Astrocyte (in vitro differentiated cells and primary cell): ENCODE results near the gene P3H4. TPM values are rescaled to one million over a fixed set of nuclear protein-coding genes. Genes with fewer than 3 reads are reported as not detected.

Source experiments
- DNase-seq: peaks from one replicate; pipeline ENCODE4 v3.0.0-alpha.2; 2010; ENCODE audit warnings: low read depth
- FAIRE-seq: peaks from 2 replicates; lab custom pipeline; 2011; peaks lifted over from hg19 to GRCh38; lab: Jason Lieb, UNC
- H2AFZ ChIP-seq: 2 replicates; pipeline ENCODE4 v1.6.0; 2012; ENCODE audit warnings: low read depth, low read length, inconsistent platforms
- H3K27ac ChIP-seq: 2 replicates; pipeline ENCODE4 v1.5.1; 2011; ENCODE audit warnings: low read depth, low read length, inconsistent platforms
- H3K27me3 ChIP-seq: 2 replicates; pipeline ENCODE4 v1.6.0; 2011; ENCODE audit warnings: low read length, inconsistent platforms; ENCODE audit not compliant: insufficient read depth
- H3K36me3 ChIP-seq: 2 replicates; pipeline ENCODE4 v1.5.1; 2011; ENCODE audit warnings: low read length, inconsistent platforms; ENCODE audit not compliant: insufficient read depth
- H3K4me1 ChIP-seq: 2 replicates; pipeline ENCODE4 v1.5.1; 2011; ENCODE audit warnings: low read length, inconsistent platforms; ENCODE audit not compliant: insufficient read depth
- H3K4me2 ChIP-seq: 2 replicates; pipeline ENCODE4 v1.6.0; 2012; ENCODE audit warnings: low read length, inconsistent platforms
- H3K4me3 ChIP-seq: 2 replicates; pipeline ENCODE4 v1.5.1; 2011; ENCODE audit warnings: low read depth, mild to moderate bottlenecking, low read length, inconsistent platforms; ENCODE audit not compliant: insufficient read depth
- H3K79me2 ChIP-seq: 2 replicates; pipeline ENCODE4 v1.6.0; 2012; ENCODE audit warnings: mild to moderate bottlenecking, low read length, inconsistent platforms; ENCODE audit not compliant: insufficient read depth
- H3K9ac ChIP-seq: 2 replicates; pipeline ENCODE4 v1.6.0; 2012; ENCODE audit warnings: mild to moderate bottlenecking, low read length, inconsistent platforms
- H3K9me3 ChIP-seq: 2 replicates; pipeline ENCODE4 v1.5.1; 2012; ENCODE audit warnings: low read depth, mild to moderate bottlenecking, low read length, inconsistent platforms; ENCODE audit not compliant: insufficient read depth
- H4K20me1 ChIP-seq: 2 replicates; pipeline ENCODE4 v1.6.0; 2012; ENCODE audit warnings: low read length, inconsistent platforms; ENCODE audit not compliant: insufficient read depth
- H3K27ac Mint-ChIP-seq: one replicate; pipeline ENCODE4 v1.8.0; 2021; ENCODE audit warnings: mild to moderate bottlenecking, mixed read lengths; ENCODE audit not compliant: unreplicated experiment
- H3K27me3 Mint-ChIP-seq: one replicate; pipeline ENCODE4 v1.8.0; 2021; ENCODE audit warnings: low read depth, mixed read lengths; ENCODE audit not compliant: unreplicated experiment
- H3K36me3 Mint-ChIP-seq: one replicate; pipeline ENCODE4 v1.8.0; 2021; ENCODE audit warnings: low read depth, mixed read lengths; ENCODE audit not compliant: unreplicated experiment
- H3K4me1 Mint-ChIP-seq: one replicate; pipeline ENCODE4 v1.8.0; 2021; ENCODE audit warnings: low read depth, mixed read lengths; ENCODE audit not compliant: unreplicated experiment
- H3K4me3 Mint-ChIP-seq: one replicate; pipeline ENCODE4 v1.8.0; 2021; ENCODE audit warnings: mild to moderate bottlenecking, moderate library complexity, mixed read lengths; ENCODE audit not compliant: unreplicated experiment
- H3K9me3 Mint-ChIP-seq: one replicate; pipeline ENCODE4 v1.8.0; 2021; ENCODE audit warnings: mild to moderate bottlenecking, mixed read lengths; ENCODE audit not compliant: unreplicated experiment
- EZH2 ChIP-seq: IDR thresholded peaks from 2 replicates; pipeline ENCODE4 v1.6.1; 2012; ENCODE audit warnings: mild to moderate bottlenecking, low read length, inconsistent platforms; ENCODE audit not compliant: insufficient read depth
- total RNA-seq: library from RNA; stranded (reverse); gene quantifications from 2 replicates; pipeline ENCODE4 v1.2.1, GENCODE V29; 2021
- TF ChIP-seq, protein P1 (sequence below): IDR thresholded peaks from 2 replicates; pipeline ENCODE4 v1.5.1; 2011; ENCODE audit warnings: low read depth, mild to moderate bottlenecking, inconsistent platforms, low read length, moderate library complexity; ENCODE audit not compliant: insufficient read depth

The P3H4 gene
- total RNA-seq, 1 donor from 2014 or later, result 81.5 TPM

- no peak for DNase-seq
- H4K20me1 ChIP-seq, result peaks cover 15% of the 10 kb centered on the region
- H3K27ac ChIP-seq, result no peak overlapping the region
Observed at GRCh38 chr17:41772218-41772585, 39.5 kb downstream of the P3H4 start.

DNA sequence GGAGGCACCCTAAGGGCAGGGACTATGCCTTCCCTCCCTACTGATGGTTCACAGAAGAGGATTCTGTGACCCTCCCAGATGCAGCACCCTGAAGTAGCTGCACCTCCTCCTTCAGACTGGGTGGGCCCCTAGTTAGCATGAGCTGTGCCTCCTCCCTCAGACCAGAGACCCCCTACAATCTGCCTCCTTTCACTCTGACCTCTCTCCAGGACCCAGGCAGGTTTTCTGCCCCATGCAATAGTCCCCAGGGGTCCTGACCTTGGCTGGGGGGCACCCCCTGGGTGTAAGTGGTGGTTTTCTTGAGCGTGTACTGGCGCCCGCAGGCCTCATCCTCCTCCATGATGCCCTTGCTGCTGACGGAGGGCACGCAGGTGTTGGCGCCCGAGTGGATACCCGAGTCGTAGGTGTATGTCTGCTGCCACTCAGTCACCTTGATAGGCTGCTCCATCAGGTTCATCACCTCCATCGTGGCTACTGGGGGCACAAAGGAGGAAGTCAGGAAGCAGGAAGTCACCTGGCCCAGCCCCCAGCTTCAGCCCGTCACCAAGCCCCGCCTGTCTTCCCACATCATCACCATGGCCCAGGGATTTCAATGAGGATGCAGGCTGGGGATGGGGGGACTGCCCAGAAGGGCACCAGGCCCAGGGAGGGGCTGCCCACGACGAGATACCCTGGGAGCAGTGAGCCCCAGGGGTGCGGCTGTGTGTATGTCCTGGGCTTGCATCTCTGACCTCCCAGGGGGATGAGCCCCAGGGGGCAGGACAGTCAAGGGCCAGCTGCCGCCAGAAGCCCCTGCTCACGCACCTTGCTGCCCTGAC is 40.2 kb downstream of the P3H4 start:
- TF ChIP-seq, protein P1, sequence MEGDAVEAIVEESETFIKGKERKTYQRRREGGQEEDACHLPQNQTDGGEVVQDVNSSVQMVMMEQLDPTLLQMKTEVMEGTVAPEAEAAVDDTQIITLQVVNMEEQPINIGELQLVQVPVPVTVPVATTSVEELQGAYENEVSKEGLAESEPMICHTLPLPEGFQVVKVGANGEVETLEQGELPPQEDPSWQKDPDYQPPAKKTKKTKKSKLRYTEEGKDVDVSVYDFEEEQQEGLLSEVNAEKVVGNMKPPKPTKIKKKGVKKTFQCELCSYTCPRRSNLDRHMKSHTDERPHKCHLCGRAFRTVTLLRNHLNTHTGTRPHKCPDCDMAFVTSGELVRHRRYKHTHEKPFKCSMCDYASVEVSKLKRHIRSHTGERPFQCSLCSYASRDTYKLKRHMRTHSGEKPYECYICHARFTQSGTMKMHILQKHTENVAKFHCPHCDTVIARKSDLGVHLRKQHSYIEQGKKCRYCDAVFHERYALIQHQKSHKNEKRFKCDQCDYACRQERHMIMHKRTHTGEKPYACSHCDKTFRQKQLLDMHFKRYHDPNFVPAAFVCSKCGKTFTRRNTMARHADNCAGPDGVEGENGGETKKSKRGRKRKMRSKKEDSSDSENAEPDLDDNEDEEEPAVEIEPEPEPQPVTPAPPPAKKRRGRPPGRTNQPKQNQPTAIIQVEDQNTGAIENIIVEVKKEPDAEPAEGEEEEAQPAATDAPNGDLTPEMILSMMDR, result no peak
- no peak for TF ChIP-seq EZH2
- no peaks in the 10 kb centered on the region for H3K27me3 ChIP-seq
- H2AFZ ChIP-seq, result no peak overlapping the region
- no peak overlapping the region for H3K27ac ChIP-seq
- peaks cover 12% of the 10 kb centered on the region for H4K20me1 ChIP-seq
- no peak for FAIRE-seq
- DNase-seq, result no peak
- peaks cover 22% of the 10 kb centered on the region for H3K4me1 ChIP-seq
- H3K27me3 Mint-ChIP-seq, result no peaks in the 10 kb centered on the region
- H3K79me2 ChIP-seq, result peaks cover 19% of the 10 kb centered on the region
- peaks cover 34% of the 10 kb centered on the region for H3K4me1 Mint-ChIP-seq
- H3K4me3 Mint-ChIP-seq, result no peak overlapping the region
- no peak overlapping the region for H3K4me2 ChIP-seq
- no peaks in the 10 kb centered on the region for H3K9me3 Mint-ChIP-seq
- H3K36me3 ChIP-seq, result peaks cover 3% of the 10 kb centered on the region
- H3K9ac ChIP-seq, result no peak overlapping the region
- peaks cover 17% of the 10 kb centered on the region for H3K36me3 Mint-ChIP-seq
- no peak overlapping the region for H3K27ac Mint-ChIP-seq
- H3K4me3 ChIP-seq, result no peak overlapping the region
- H3K9me3 ChIP-seq, result no peaks in the 10 kb centered on the region

More at GRCh38 chr17:41772218-41772585, 39.5 kb downstream of the P3H4 start:
- H3K4me1 ChIP-seq, result peaks cover 26% of the 10 kb centered on the region
- no peaks in the 10 kb centered on the region for H3K9me3 ChIP-seq
- H3K36me3 ChIP-seq, result peaks cover 3% of the 10 kb centered on the region
- H3K27me3 ChIP-seq, result no peaks in the 10 kb centered on the region
- no peaks in the 10 kb centered on the region for H3K27me3 Mint-ChIP-seq
- no peak overlapping the region for H3K4me3 Mint-ChIP-seq
- H3K27ac Mint-ChIP-seq, result peak overlapping the region; percentile 66
- H3K9ac ChIP-seq, result no peak overlapping the region
- no peak for FAIRE-seq
- H3K4me3 ChIP-seq, result no peak overlapping the region
- H3K36me3 Mint-ChIP-seq, result peaks cover 14% of the 10 kb centered on the region
- peaks cover 19% of the 10 kb centered on the region for H3K79me2 ChIP-seq
- peaks cover 38% of the 10 kb centered on the region for H3K4me1 Mint-ChIP-seq
- H3K9me3 Mint-ChIP-seq, result no peaks in the 10 kb centered on the region
- H3K4me2 ChIP-seq, result no peak overlapping the region
- TF ChIP-seq EZH2, result no peak
- TF ChIP-seq, protein P1, result no peak
- no peak overlapping the region for H2AFZ ChIP-seq

DNA sequence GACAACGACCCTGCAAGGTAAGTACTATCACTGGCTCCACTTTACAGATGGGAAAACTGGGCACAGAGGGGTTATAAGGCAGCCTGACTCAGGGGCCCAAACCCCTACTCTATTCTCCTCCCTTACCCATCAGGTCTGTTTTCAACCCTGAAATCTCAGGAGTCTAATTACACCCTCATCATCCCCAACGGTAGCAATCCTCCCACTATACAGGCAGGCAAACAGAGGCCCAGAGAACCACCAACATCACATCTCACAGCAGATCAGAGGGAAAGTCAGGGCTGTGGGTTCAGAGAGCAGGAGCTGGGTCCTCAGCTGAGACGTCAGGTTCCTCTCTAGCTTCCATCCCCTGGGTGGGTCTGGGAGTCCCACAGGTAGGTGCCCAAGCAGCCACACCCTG is 41.8 kb downstream of the P3H4 start:
- no peak overlapping the region for H3K27ac Mint-ChIP-seq
- peaks cover 6% of the 10 kb centered on the region for H3K36me3 ChIP-seq
- FAIRE-seq, result no peak

More for the DNA sequence above, 41.8 kb downstream of the P3H4 start:
- no peak overlapping the region for H3K4me3 Mint-ChIP-seq
- peaks cover 13% of the 10 kb centered on the region for H3K4me1 ChIP-seq
- H3K9ac ChIP-seq, result no peak overlapping the region
- H3K27me3 Mint-ChIP-seq, result no peaks in the 10 kb centered on the region
- peaks cover 14% of the 10 kb centered on the region for H3K36me3 Mint-ChIP-seq
- peaks cover 5% of the 10 kb centered on the region for H4K20me1 ChIP-seq
- no peak for DNase-seq
- no peaks in the 10 kb centered on the region for H3K9me3 Mint-ChIP-seq
- TF ChIP-seq, protein P1, result no peak
- no peak for TF ChIP-seq EZH2
- H3K9me3 ChIP-seq, result no peaks in the 10 kb centered on the region
- no peak overlapping the region for H3K27ac ChIP-seq
- no peaks in the 10 kb centered on the region for H3K27me3 ChIP-seq
- no peak overlapping the region for H3K4me3 ChIP-seq
- peaks cover 8% of the 10 kb centered on the region for H3K79me2 ChIP-seq
- H2AFZ ChIP-seq, result no peak overlapping the region
- no peak overlapping the region for H3K4me2 ChIP-seq
- H3K4me1 Mint-ChIP-seq, result peaks cover 23% of the 10 kb centered on the region
